IPS-20b (cell line): ENCODE measurements around the gene GNL3.
A peak's percentile ranks its signal among the peaks of the same experiment; 100 is the strongest.

Source experiments
- H3K27ac ChIP-seq: one replicate; pipeline ENCODE4 v1.5.1; 2013; ENCODE audit warnings: low read length
- H3K27me3 ChIP-seq: 2 replicates; pipeline ENCODE4 v1.6.1; 2013; ENCODE audit warnings: mild to moderate bottlenecking, low read length, inconsistent platforms; ENCODE audit not compliant: insufficient read depth
- H3K36me3 ChIP-seq: 2 replicates; pipeline ENCODE4 v1.6.1; 2013; ENCODE audit warnings: low read depth, mild to moderate bottlenecking, inconsistent platforms, low read length, moderate library complexity; ENCODE audit not compliant: insufficient read depth
- H3K4me1 ChIP-seq: 2 replicates; pipeline ENCODE4 v1.6.1; 2013; ENCODE audit warnings: mild to moderate bottlenecking, control low read depth, inconsistent platforms, low read length, moderate library complexity; ENCODE audit not compliant: insufficient read depth
- H3K4me3 ChIP-seq: 2 replicates; pipeline ENCODE4 v1.5.1; 2013; ENCODE audit warnings: mild to moderate bottlenecking, low read length, inconsistent platforms
- H3K9ac ChIP-seq: 2 replicates; pipeline ENCODE4 v1.6.1; 2013; ENCODE audit warnings: low read depth, mild to moderate bottlenecking, inconsistent platforms, low read length, moderate library complexity
- H3K9me3 ChIP-seq: 2 replicates; pipeline ENCODE4 v1.6.1; 2013; ENCODE audit warnings: mild to moderate bottlenecking, low read depth, low read length, inconsistent platforms; ENCODE audit not compliant: insufficient read depth

Gene GNL3

GRCh38 chr3:52693071-52693470, 7.2 kb downstream of the GNL3 start:
- no peaks in the 10 kb centered on the region for H3K27me3 ChIP-seq
- no peak overlapping the region for H3K27ac ChIP-seq
- no peaks in the 10 kb centered on the region for H3K9me3 ChIP-seq
- no peaks in the 10 kb centered on the region; the same call in 1 of the 2 replicates for H3K4me1 ChIP-seq
- peaks cover 100% of the 10 kb centered on the region for H3K36me3 ChIP-seq
- H3K4me3 ChIP-seq = no peak overlapping the region
- no peak overlapping the region for H3K9ac ChIP-seq

GRCh38 chr3:52694528-52695189, 8.8 kb downstream of the GNL3 start:
- Histone ChIP-seq H3K9ac (no peak overlapping the region), H3K4me1 (no peaks in the 10 kb centered on the region), H3K27me3 (no peaks in the 10 kb centered on the region), H3K36me3 (peaks cover 85% of the 10 kb centered on the region), H3K9me3 (no peaks in the 10 kb centered on the region), H3K27ac (no peak overlapping the region), H3K4me3 (no peak overlapping the region)

DNA sequence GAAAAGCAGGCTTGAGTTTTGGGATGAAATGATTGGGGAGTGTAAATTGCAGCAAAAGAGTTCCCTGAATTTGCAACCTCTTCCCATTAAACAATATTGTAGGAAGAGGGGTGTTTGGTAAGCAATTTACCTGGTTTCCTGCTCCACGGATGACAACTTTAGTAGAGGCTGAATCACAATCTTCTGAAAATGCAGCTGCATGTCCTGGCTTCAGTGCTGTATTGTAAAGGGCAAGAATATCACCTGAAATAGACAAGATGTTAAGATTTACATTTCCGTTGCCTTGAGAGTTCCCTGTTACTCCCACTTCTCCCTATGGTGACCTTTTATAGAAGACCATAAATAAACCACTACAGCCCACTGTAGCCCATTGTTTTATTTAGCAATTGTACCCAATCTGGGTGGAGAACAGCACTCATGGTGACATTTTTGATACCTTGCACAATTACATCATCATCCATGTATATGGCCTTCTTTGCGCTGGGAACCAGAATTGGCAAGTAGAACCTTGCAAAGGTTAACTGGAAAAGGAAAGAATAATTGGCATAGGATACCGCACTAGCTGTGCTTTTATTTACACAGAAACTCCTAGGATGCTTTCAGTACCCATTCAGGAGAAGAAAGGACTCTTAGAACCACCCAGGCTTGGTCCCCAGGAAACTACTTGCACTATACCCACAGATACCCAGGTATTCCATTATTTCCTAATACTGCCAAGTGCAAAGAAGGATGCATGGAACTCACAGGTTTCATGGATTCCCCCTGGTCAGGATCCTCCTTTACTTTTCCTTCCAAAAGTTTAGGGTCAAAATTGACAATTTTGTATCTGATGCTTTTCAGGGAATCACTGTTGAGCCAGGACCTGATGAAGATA, 10.2 kb downstream of the GNL3 start:
- Histone ChIP-seq H3K9me3 (no peaks in the 10 kb centered on the region), H3K27me3 (no peaks in the 10 kb centered on the region), H3K4me3 (no peak overlapping the region), H3K9ac (no peak overlapping the region), H3K4me1 (no peaks in the 10 kb centered on the region), H3K27ac (no peak overlapping the region), H3K36me3 (peaks cover 72% of the 10 kb centered on the region)

DNA sequence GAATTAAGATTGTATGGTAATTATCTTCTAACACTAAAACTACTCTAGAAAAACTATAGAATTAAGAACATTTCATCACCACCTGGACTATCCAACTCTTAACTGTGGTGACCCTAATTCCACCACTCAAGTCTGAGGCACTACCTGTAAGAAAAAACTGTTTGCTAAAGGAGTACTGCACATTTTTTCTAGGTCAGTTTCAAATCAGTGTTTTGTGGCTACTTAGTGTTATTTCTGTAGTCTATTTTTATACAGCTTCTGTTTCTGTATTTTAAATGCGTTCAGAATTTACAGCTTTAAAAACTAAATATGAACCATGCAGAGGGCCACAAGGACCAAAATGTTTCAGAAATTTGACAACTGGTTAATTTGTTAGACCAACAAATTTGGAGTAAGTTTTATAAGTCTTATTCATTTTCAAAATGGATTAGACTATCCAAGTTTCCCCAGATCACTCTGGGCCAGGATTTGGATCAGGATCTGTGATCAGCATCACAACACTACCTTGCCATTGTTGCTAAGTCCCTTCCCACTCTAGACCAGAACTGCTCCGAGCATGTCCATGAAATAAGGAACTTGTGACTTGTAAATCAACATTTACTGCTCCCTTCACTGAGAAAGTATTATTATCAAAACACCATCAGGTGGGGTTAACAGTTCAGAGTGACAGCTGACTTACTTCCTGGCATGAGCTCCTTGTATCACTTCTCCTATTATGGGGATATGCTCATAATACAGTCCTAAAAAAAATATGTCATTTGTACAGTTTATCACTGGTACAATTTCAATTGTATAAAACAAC, 11.2 kb downstream of the GNL3 start:
- Histone ChIP-seq H3K27ac (no peak overlapping the region), H3K4me3 (no peak overlapping the region), H3K36me3 (peaks cover 62% of the 10 kb centered on the region), H3K9me3 (no peaks in the 10 kb centered on the region), H3K4me1 (no peaks in the 10 kb centered on the region), H3K27me3 (no peaks in the 10 kb centered on the region), H3K9ac (no peak overlapping the region)

DNA sequence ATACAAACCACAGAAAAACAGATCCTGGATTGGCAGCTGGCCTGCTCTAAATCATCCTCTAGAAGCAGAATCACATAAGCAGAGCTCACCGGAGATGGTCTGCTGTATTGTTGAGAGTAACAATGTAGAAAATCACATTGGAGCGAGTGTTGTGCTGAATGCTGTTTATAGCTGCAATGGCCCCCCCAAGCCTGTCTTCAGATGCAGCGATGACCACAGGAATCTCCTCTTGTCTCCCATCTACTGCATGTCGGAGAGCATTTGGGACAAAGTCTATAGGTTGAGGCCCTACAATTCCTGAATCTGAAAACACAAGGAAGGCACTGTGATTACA, 11.8 kb downstream of the GNL3 start:
- H3K4me3 ChIP-seq = no peak overlapping the region
- no peak overlapping the region for H3K27ac ChIP-seq
- H3K9ac ChIP-seq = no peak overlapping the region
- no peaks in the 10 kb centered on the region for H3K27me3 ChIP-seq
- no peaks in the 10 kb centered on the region for H3K4me1 ChIP-seq
- no peaks in the 10 kb centered on the region for H3K9me3 ChIP-seq
- peaks cover 56% of the 10 kb centered on the region for H3K36me3 ChIP-seq

DNA sequence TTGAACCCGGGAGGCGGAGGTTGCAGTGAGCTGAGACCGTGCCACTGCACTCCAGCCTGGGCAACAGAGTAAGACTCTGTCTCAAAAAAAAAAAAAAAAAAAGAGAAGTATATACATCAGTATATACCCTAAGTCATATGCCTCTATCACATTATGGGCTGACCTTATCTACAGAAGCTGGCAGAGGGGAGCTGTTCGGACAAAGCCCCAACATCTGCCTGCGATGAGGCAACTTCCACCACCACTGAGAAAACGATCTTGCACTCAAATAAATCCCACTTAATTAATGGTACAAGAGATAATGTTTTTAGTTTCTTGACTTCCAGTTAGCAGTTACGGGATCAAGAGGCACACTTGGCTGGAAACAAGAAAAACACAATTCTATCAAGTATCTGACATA, 17.5 kb downstream of the GNL3 start:
- H3K36me3 ChIP-seq = peaks cover 10% of the 10 kb centered on the region
- H3K9me3 ChIP-seq = no peaks in the 10 kb centered on the region
- no peaks in the 10 kb centered on the region for H3K27me3 ChIP-seq
- H3K27ac ChIP-seq = no peak overlapping the region
- no peak overlapping the region for H3K9ac ChIP-seq
- no peak overlapping the region for H3K4me3 ChIP-seq
- 0 out of 2 replicates have a peak, but pooled peaks cover 2% of the 10 kb centered on the region for H3K4me1 ChIP-seq

DNA sequence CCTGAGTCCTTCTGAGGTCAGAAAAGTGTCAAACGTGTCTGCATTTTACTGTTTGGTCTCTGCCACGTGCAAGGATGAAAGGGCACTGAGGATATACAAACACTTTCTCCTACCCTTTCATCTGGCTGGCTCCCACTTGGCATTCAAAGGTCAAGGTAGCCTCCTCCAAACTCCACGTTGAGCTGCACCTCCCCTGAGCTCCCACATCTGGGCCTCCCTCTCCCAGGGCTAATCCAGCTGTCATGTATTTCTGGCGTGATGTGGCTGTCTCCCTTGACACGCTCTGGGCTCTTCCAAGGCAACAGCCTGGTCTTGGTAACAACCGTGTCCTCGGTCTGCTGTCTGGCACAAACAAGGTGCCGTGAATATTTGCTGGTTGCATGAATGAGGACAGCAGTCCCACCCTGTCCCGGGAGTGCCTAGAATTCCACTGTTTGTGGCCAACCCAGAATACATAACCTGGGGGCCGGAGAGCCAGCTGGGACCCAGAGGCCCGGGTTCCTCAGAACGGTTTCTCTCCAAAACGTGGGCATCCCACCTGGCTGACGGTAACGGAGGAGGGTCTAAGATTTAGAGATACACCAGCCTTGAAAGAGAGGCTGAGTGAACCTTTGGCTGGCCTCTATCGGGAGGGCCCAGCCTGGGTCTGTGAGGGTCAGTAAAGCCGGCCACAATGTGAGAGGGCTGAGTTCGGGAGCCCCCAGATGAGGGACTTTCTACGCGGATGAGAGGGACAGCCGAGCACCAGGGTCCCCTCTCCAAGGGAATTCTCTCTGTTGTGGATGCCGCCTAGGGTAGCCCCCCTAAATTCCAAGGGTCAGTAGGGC, 19.0 kb downstream of the GNL3 start:
- Histone ChIP-seq H3K36me3 (peaks cover 20% of the 10 kb centered on the region), H3K4me3 (peak overlapping the region; percentile 100), H3K27me3 (no peaks in the 10 kb centered on the region), H3K9me3 (no peaks in the 10 kb centered on the region), H3K4me1 (0 out of 2 replicates have a peak, but pooled peaks cover 2% of the 10 kb centered on the region), H3K27ac (no peak overlapping the region), H3K9ac (peak overlapping the region; percentile 98)

DNA sequence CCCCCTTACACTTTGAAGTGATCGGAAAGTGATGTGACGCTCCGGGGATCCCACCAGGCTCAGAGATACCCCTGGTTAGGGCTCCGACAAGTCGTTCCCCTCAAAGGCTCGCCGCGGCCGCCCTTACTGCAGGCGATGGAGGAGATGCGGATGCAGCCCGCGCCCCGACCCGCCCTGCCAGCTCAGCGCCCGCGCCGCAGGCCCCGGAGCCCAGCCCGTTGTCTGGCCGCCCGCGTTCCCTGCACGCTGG, 19.5 kb downstream of the GNL3 start:
- H3K9ac ChIP-seq = peak overlapping the region; percentile 98; the same call in 1 of the 2 replicates
- no peaks in the 10 kb centered on the region for H3K9me3 ChIP-seq
- 0 out of 2 replicates have a peak, but pooled peaks cover 2% of the 10 kb centered on the region for H3K4me1 ChIP-seq
- H3K4me3 ChIP-seq = peak overlapping the region; percentile 100
- H3K36me3 ChIP-seq = peaks cover 22% of the 10 kb centered on the region
- no peaks in the 10 kb centered on the region for H3K27me3 ChIP-seq
- H3K27ac ChIP-seq = no peak overlapping the region

- Histone ChIP-seq H3K9ac (peak within 1 kb of the TSS; percentile 98), H3K9me3 (no peaks in the 10 kb centered on the region), H3K4me3 (peak within 1 kb of the TSS; percentile 100), H3K27me3 (no peaks in the 10 kb centered on the region), H3K27ac (peak within 1 kb of the TSS; percentile 54), H3K36me3 (peaks cover 22% of the 10 kb centered on the region), H3K4me1 (0 out of 2 replicates have a peak, but pooled peaks cover 2% of the 10 kb centered on the region)
Observed at GRCh38 chr3:52705688-52706686, 20.2 kb downstream of the GNL3 start, which contains the start of the genes GLT8D1 and SPCS1. GLT8D1 (minus strand) TSS chr3:52705791; CDS start chr3:52700460, 5,331 bp downstream. SPCS1 (plus strand) TSS chr3:52706106; CDS start chr3:52706247, 141 bp downstream.

DNA sequence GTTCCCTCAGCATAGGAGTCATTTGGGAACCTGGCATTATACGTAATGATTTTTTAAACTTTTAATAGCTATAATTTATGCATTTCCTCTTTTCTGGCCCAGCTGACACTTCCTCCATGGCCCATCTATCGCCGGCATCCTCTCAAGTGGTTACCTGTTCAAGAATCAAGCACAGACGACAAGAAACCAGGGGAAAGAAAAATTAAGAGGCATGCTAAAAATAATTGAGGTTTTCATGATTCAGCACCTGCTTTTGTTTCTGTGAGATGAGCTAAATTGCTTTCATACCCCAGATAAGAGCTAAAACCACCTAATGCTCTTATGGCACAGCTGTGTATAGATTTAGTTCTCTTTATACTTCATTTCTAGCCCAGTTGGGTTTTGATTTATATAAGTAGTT, 21.8 kb downstream of the GNL3 start:
- H3K36me3 ChIP-seq = peaks cover 34% of the 10 kb centered on the region
- no peaks in the 10 kb centered on the region for H3K9me3 ChIP-seq
- H3K27ac ChIP-seq = no peak overlapping the region
- peak overlapping the region; percentile 100; the same call in 1 of the 2 replicates for H3K4me3 ChIP-seq
- H3K9ac ChIP-seq = no peak overlapping the region
- H3K27me3 ChIP-seq = no peaks in the 10 kb centered on the region
- H3K4me1 ChIP-seq = 0 out of 2 replicates have a peak, but pooled peaks cover 2% of the 10 kb centered on the region
